ENCODE results near the gene POLR2B.
"Not testable (repeated sequence)": the region's sequence is repeated elsewhere in the genome, so short reads cannot be mapped to it uniquely, and the experiment has no call there.

Gene POLR2B

GRCh38 chr4:56986952-56987351 lies 8.3 kb downstream of the POLR2B start:
- no peak for DNase-seq (ENCODE audit: low spot score)

DNA sequence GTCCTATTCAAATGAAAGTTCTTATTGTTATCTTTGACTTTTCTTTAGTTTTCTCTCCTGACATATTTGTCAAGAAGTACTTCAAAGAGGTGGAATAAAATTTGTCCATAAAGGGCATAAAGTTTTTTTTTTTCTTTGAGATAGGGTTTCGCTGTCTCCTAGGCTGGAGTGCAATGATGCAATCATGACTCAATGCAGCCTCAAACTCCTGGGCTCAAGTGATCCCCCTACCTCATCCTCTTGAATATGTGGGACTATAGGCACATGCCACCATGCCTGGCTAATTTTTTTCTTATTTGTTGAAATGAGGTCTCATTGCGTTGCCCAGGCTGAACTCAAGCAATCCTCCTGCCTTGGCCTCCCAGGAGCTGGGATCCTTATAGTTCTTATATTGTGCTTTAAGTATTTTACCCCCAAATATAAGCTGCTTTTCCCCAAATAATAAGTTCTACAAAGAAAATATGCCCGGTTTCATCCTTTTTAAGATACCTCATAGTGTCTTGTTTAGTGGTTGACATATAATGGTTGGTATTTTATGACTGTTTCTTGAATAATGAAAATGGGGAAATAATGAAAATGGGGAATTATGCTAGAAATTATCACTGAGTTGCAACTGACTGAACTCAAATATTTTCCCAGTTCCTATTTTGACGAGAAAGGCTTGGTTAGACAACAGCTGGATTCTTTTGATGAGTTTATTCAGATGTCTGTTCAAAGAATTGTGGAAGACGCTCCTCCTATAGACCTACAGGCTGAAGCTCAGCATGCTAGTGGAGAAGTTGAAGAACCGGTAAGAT lies 11.6 kb downstream of the POLR2B start:
- no peak for DNase-seq (ENCODE audit: low spot score)

DNA sequence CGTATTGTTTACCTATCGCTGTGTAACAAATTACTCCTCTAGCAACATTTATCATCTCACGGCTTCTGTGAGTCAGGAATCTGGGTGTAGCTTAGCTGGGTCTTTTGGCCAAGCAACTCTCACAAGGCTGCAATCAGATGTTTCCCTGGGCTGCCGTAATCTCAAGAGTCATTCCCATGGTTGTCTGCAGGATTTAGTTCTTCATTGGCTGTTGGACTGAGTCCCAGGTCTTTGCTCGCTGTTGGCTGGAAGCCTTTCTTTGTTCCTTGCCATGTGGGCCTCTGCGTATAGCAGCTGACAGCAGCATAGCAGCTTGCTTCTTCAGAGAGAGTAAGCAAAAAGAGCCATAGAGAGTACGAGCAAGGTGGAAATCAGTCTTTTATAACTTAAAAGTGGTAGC lies 16.8 kb downstream of the POLR2B start:
- no peak for DNase-seq (ENCODE audit: low spot score)

- DNase-seq (ENCODE audit: low spot score) = no peak
These were observed 21.1 kb downstream of the POLR2B start for GRCh38 chr4:56999751-57000150.

DNA sequence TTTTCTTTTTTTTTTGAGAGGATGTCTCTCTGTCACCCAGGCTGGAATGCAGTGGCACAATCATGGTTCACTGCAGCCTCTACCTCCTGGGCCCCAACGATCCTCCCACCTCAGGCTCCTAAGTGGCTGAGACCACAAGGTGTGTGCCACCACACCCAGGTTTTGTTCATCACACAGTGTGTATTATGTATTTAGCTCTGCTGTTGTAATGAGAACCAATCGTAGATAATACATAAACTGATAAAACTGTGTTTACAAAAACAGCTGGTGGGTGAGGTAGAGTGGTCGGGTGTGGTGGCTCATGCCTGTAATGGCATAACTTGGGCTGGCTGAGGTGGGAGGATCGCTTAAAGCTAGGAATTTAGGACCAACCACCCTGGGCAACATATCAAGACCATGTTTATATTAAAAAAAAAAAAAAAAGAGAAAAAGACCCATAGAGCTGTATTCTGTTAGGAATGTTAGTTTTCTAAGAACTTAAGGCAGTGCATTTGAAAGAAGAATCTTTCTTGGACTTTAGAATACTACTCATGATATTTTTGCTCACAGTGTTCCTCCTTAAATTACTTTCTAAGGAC lies 34.9 kb downstream of the POLR2B start:
- DNase-seq (ENCODE audit: low spot score) = no peak

- DNase-seq (ENCODE audit: low spot score) = no peak
These were observed 40.3 kb downstream of the POLR2B start for GRCh38 chr4:57018980-57019379.

DNA sequence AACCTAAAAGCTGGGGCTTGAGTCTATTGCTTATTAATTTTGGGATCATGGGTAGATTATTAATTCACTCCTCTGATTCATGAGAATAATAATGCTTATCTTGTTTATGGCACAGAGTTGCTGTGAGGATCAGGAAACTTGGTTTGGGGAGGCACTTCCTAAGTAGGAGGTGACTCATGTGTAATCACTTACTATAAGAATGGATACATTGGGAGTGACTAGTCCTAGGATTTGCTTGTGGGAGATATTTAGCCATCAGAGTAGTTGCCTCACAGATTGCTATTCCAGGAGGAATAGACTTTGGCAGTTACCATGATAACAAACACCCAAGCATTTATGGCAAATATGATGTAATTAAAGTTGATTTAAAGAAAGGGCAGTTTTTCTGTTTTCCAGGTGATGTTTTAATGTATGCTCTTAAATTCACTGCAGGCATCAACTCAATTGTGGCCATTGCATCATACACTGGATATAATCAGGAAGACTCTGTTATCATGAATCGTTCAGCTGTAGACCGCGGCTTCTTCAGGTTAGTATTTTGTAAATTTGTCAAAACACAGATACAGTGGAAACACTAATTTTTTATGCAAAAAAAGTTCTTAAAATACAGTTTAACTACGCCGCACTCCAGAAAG lies 41.9 kb downstream of the POLR2B start:
- DNase-seq (ENCODE audit: low spot score) = no peak

DNA sequence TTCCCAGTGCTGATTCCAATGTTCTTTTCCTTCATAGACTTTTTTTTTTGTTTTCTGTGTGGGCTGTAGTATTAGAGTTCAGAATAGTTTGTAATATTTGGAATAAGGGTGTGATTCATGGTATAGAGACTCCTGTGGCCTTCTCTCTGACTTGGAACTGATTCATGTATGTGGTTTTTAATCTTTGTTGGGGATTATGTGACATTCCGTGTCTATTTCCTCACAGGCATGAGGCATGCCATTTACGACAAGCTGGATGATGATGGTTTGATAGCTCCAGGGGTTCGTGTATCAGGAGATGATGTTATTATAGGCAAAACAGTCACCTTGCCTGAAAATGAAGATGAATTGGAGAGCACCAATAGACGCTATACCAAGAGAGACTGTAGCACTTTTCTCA lies 44.4 kb downstream of the POLR2B start:
- DNase-seq (ENCODE audit: low spot score) = no peak

- DNase-seq (ENCODE audit: low spot score) = no peak
These were observed 55.8 kb downstream of the POLR2B start for GRCh38 chr4:57034520-57034919.

DNA sequence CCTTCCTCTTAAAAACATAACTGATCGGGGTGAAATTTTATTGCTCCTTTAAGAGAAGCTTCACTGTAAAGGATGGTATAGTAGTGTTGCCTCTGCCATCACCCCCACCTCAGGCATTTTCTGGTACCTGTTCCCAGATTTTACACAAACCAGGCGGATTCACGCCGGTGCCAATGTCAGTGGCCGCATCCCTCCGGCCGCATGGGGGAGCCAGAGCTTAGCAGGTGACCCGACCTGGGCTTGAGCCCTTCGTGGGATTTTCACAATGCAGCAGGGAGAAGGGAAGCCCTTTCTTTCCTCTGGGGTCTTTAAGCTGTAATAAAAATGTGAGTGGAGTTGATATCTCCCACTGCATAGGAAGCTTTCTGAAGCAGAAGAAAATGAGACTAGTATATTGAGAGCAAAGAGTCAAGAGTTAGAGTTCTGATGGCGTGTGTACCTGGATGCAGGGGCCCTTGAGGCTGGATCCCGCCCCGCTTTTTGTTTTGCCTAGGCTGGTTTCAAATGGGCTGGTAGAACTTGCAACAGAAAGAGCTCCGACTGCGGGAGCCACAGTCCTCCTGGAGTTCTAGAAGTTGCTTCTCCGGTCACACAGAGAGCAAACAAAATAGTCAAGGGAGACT lies 59.4 kb downstream of the POLR2B start:
- DNase-seq (ENCODE audit: low spot score) = no peak

GRCh38 chr4:57039345-57039744 lies 60.6 kb downstream of the POLR2B start:
- DNase-seq (ENCODE audit: low spot score) = no peak

DNA sequence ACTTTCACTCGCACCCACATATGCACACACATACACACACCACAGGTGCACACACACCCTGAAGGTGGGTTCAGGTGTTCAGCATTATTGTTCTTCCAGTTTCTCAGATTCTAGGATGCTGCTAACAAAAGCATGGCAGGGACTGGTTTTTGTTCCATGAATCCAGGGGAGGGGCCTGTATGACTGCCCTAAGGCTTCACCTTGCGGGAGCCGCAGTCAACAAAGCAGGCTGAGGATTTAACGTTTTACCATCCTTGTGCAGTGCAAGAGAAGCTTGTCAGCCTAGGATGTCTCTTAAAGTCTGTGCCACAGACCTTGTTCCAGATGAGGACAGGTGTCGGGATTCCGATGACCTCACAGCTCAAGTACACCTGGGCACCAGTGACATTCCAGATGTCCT lies 61.8 kb downstream of the POLR2B start:
- no peak for DNase-seq (ENCODE audit: low spot score)

GRCh38 chr4:57041020-57041419 lies 62.3 kb downstream of the POLR2B start:
- no peak for DNase-seq (ENCODE audit: low spot score)

DNA sequence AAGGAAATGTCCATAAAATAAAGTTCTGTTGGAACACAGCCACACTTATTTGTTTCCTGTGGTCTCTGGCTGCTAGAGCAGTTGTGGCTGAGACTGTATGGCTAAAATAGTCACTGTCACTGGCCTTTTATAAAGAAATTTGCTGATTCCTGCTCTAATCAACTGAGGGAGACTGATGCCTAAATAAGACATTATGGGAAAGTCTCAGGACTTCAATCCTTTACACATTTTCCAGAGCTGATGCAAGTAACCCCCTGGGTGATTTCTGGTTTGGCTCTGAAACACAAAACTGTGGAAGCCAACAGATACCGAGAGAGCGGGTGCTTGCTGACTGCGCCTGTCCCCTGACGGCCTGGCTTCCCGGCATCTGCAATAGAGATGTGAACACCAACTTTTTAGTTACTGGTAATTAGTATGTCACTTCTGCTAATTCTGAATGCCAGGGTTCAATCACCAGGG lies 64.0 kb downstream of the POLR2B start:
- DNase-seq (ENCODE audit: low spot score) = no peak

- DNase-seq (ENCODE audit: low spot score) = no peak
These were observed 64.9 kb downstream of the POLR2B start for GRCh38 chr4:57043347-57044251.

DNA sequence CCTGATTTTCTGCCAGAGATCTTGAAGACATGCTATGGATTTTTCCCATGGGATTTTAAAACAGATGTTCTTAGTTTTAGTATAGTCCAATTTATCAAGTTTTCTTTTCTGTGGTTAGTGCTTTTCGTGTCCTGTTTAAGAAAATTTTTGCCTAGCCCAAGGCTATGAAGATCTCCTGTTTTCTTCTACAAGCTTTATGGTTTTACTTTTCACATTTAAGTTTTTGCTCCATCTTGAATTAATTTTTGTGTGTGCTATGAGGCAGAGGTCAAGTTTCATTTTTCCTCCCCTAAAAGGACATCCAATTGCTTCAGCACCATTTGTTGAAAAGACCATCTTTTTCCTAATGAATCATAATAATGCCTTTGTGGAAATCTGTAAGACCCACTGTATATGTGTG lies 65.6 kb downstream of the POLR2B start:
- no peak for DNase-seq (ENCODE audit: low spot score)

DNA sequence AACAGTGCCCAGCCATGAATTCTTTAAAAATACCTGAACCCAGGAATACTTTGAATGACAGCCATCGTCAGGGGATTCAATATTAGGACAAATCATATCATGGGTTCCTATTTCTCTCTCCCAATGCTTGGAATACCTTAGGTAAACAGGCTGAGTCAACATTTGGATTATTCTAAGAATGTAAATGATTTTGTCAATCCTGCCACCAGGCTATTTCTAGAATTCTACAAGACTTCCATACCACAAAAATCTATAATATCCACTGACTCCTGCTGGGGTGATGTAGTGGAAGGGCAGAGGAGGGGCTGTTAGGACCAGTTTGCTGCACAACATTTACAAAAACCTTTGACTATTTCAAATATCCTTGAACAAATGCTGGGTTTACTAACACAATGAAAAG lies 66.3 kb downstream of the POLR2B start:
- DNase-seq (ENCODE audit: low spot score) = no peak

DNA sequence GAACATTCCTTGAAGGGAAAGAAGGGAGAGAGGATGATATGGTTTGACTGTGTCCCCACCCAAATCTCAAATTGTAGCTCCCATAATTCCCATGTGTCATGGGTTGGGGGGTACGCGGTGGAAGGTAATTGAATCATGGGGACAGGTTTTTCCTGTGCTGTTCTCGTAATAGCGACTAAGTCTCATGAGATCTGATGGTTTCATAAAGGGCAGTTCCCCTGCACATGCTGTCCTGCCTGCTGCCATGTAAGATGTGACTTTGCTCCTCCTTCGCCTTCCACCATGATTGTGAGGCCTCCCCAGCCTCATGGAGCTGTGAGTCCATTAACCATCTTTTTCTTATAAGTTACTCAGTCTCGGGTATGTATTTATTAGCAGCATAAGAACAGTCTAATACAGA lies 68.3 kb downstream of the POLR2B start:
- DNase-seq (ENCODE audit: low spot score) = not testable (repeated sequence)

- no peak for DNase-seq (ENCODE audit: low spot score)
These were observed 70.1 kb downstream of the POLR2B start for GRCh38 chr4:57048590-57049304.

- no peak for DNase-seq (ENCODE audit: low spot score)
These were observed 72.4 kb downstream of the POLR2B start for GRCh38 chr4:57051095-57051494.

- DNase-seq (ENCODE audit: low spot score) = no peak
These were observed 72.8 kb downstream of the POLR2B start for GRCh38 chr4:57051524-57051923.

Data from CD4-positive, alpha-beta T cell treated with Interleukin-15 for 4 hours (primary cell).